B cell (primary cell): ENCODE data around the gene MLLT11. TPM values are rescaled to one million over a fixed set of nuclear protein-coding genes. Genes with fewer than 3 reads are reported as not detected.

Experiments
- ATAC-seq: fragments of 200-7000 bp; cut with Tn5 transposase; one replicate; pipeline ENCODE4 v1.10.0; 2021; ENCODE audit warnings: low read depth, mild to moderate bottlenecking, moderate number of reproducible peaks, moderate library complexity
- CTCF ChIA-PET: fragments of 350-600 bp; sonication (Branson Sonifier 250); formaldehyde crosslinking; loops from one replicate; lab custom pipeline; 2021; ENCODE audit warnings: antibody characterized with exemption, inconsistent platforms; lab: Charles Lee
- POLR2A ChIA-PET: fragments of 350-600 bp; sonication (Branson Sonifier 250); formaldehyde crosslinking; loops from one replicate; lab custom pipeline; 2021; ENCODE audit warnings: antibody characterized with exemption; lab: Charles Lee
- DNase-seq: peaks from one replicate; pipeline ENCODE4 v3.0.0; 2013
- H2AFZ ChIP-seq: 2 replicates; pipeline ENCODE4 v1.6.1; 2012; ENCODE audit warnings: mild to moderate bottlenecking, low read depth, low read length; ENCODE audit not compliant: insufficient read depth, poor library complexity, severe bottlenecking
- H3K27ac ChIP-seq, 2 donors: 1 replicate in 1 of 2; 2 replicates in 1 of 2; pipeline ENCODE4 v1.5.1; 2012 to 2013; ENCODE audit warnings: low read length in 2 of 2, mild to moderate bottlenecking in 2 of 2, moderate library complexity in 1 of 2
- H3K27me3 ChIP-seq, 4 experiments: fragments of 200-600 bp in 1 of 4; sonication (generic) in 1 of 4; replicated peaks in 1 of 4; 1 replicate in 2 of 4; 2 replicates in 2 of 4; pipeline versions ENCODE4 v1.6.1 to v1.7.0; 2013 to 2016; ENCODE audit warnings: low read length in 3 of 4, mild to moderate bottlenecking in 2 of 4, mixed read lengths in 1 of 4, moderate library complexity in 1 of 4; ENCODE audit not compliant: insufficient read depth in 4 of 4, control insufficient read depth in 3 of 4; ENCODE audit errors: control extremely low read depth in 1 of 4
- H3K36me3 ChIP-seq, 2 experiments: replicated peaks in 1 of 2; 1 replicate in 1 of 2; 2 replicates in 1 of 2; pipeline versions ENCODE4 v1.6.1 to v1.7.1; 2013; ENCODE audit warnings: low read length in 1 of 2; ENCODE audit not compliant: insufficient read depth in 2 of 2, control insufficient read depth in 1 of 2; ENCODE audit errors: control extremely low read depth in 1 of 2, extremely low read depth in 1 of 2
- H3K4me1 ChIP-seq, 2 donors: fragments of 200-600 bp in 1 of 2; sonication (generic) in 1 of 2; 1 replicate in 1 of 2; 2 replicates in 1 of 2; pipeline versions ENCODE4 v1.5.1 to v1.6.1; 2013 to 2017; ENCODE audit warnings: low read length in 2 of 2; ENCODE audit not compliant: control insufficient read depth in 2 of 2, insufficient read depth in 2 of 2
- H3K4me2 ChIP-seq: replicated peaks from 2 replicates; pipeline ENCODE3; 2012; ENCODE audit warnings: mild to moderate bottlenecking, low read depth, low read length; ENCODE audit not compliant: poor library complexity, severe bottlenecking
- H3K4me3 ChIP-seq, 5 experiments: fragments of 200-600 bp in 1 of 5; sonication (generic) in 1 of 5; 1 replicate in 3 of 5; 2 replicates in 2 of 5; pipeline versions ENCODE4 v1.5.1 to v1.7.0; 2011 to 2016; ENCODE audit warnings: low read length in 4 of 5, mild to moderate bottlenecking in 4 of 5, low read depth in 2 of 5, control low read depth in 1 of 5, moderate library complexity in 1 of 5; ENCODE audit not compliant: insufficient read depth in 1 of 5; ENCODE audit errors: control extremely low read depth in 1 of 5, extremely low read depth in 1 of 5
- H3K79me2 ChIP-seq: fragments of 200-600 bp; sonication (generic); one replicate; pipeline ENCODE4 v1.6.0; 2016; ENCODE audit warnings: low read length; ENCODE audit not compliant: control insufficient read depth, insufficient read depth
- H3K9ac ChIP-seq: fragments of 200-600 bp; sonication (generic); 2 replicates; pipeline ENCODE4 v1.6.1; 2017; ENCODE audit warnings: mild to moderate bottlenecking, low read length, moderate library complexity
- H3K9me3 ChIP-seq, 3 donors: one replicate each; pipeline versions ENCODE4 v1.6.1 to v1.7.1; 2013; ENCODE audit warnings: low read length in 2 of 3; ENCODE audit not compliant: control insufficient read depth in 2 of 3, insufficient read depth in 1 of 3; ENCODE audit errors: control extremely low read depth in 1 of 3
- H4K20me1 ChIP-seq: 2 replicates; pipeline ENCODE4 v1.6.0; 2012; ENCODE audit warnings: mild to moderate bottlenecking, low read length; ENCODE audit not compliant: insufficient read depth, control insufficient read depth, poor library complexity, severe bottlenecking
- H3K27ac Mint-ChIP-seq: one replicate; pipeline ENCODE4 v1.8.0; 2021; ENCODE audit warnings: mixed read lengths
- H3K27me3 Mint-ChIP-seq: one replicate; pipeline ENCODE4 v1.8.0; 2021; ENCODE audit warnings: mixed read lengths
- H3K4me1 Mint-ChIP-seq: one replicate; pipeline ENCODE4 v1.8.0; 2021; ENCODE audit warnings: mixed read lengths
- H3K4me3 Mint-ChIP-seq: one replicate; pipeline ENCODE4 v1.8.0; 2021; ENCODE audit warnings: mixed read lengths
- H3K9me3 Mint-ChIP-seq: one replicate; pipeline ENCODE4 v1.8.0; 2022; ENCODE audit warnings: mixed read lengths; ENCODE audit not compliant: insufficient read depth
- EZH2 ChIP-seq: IDR thresholded peaks from 2 replicates; pipeline ENCODE4 v1.6.1; 2012; ENCODE audit warnings: borderline replicate concordance, low read depth, mild to moderate bottlenecking, moderate library complexity, low read length; ENCODE audit not compliant: insufficient read depth, poor library complexity, severe bottlenecking
- WGBS: methylation state at CpG from one replicate; pipeline ENCODE4 v1.1.5; 2013; ENCODE audit warnings: missing lambda C conversion rate; ENCODE audit not compliant: insufficient coverage; 5-methylcytosine and 5-hydroxymethylcytosine counted together
- intact Hi-C: fragments of 100-400 bp; cut with micrococcal nuclease; formaldehyde crosslinking; loops from one replicate; pipeline ENCODE4 v1.10.0; 2022
- polyA plus RNA-seq: library from polyadenylated mRNA; depleted of rRNA; stranded (reverse); fragments of >200 nt; gene quantifications from 2 replicates; pipeline ENCODE4 v1.2.3, GENCODE V29; 2012
- total RNA-seq, 2 donors: library from RNA; stranded (reverse); fragments of 120-200 nt in 1 of 2; gene quantifications; 1 replicate in 1 of 2; 2 replicates in 1 of 2; pipeline versions ENCODE4 v1.2.3 to v1.2.4, GENCODE V29; 2013 to 2022
- TF ChIP-seq, protein P1 (sequence below): fragments of 200-600 bp; IDR thresholded peaks from one replicate; pipeline ENCODE4 v1.8.0; 2022; ENCODE audit warnings: antibody characterized with exemption, mild to moderate bottlenecking

Gene MLLT11
- total and polyA plus RNA-seq, 2 donors (not counting 1 experiment from before 2014, with no cell fraction given): 1.1 to 2.4 TPM

- DNase-seq: no peak
- POLR2A ChIA-PET: no interaction called here
Measured at GRCh38 chr1:151067185-151067584, 7.0 kb downstream of the MLLT11 start.

GRCh38 chr1:151069103-151069486, 8.9 kb downstream of the MLLT11 start:
- peaks cover 17% of the 10 kb centered on the region for H3K4me1 Mint-ChIP-seq

More at GRCh38 chr1:151067185-151067584, 7.0 kb downstream of the MLLT11 start:
- peaks cover 17% of the 10 kb centered on the region for H3K4me1 Mint-ChIP-seq
- H3K9me3 Mint-ChIP-seq: no peaks in the 10 kb centered on the region
- H3K79me2 ChIP-seq: peaks cover 21% of the 10 kb centered on the region
- no peak overlapping the region for H3K4me2 ChIP-seq
- WGBS: 100% methylated on average over 3 of the region's 4 CpGs
- no peaks in the 10 kb centered on the region for H3K36me3 ChIP-seq
- no peak overlapping the region for H3K4me3 ChIP-seq
- no peak overlapping the region for H3K4me3 Mint-ChIP-seq
- no peak overlapping the region for H2AFZ ChIP-seq
- peaks cover 13 to 18% of the 10 kb centered on the region in 2 donors for H3K4me1 ChIP-seq
- intact Hi-C loops: no loop called here
- no peaks in the 10 kb centered on the region for H4K20me1 ChIP-seq
- no peak for TF ChIP-seq EZH2
- TF ChIP-seq, protein P1, sequence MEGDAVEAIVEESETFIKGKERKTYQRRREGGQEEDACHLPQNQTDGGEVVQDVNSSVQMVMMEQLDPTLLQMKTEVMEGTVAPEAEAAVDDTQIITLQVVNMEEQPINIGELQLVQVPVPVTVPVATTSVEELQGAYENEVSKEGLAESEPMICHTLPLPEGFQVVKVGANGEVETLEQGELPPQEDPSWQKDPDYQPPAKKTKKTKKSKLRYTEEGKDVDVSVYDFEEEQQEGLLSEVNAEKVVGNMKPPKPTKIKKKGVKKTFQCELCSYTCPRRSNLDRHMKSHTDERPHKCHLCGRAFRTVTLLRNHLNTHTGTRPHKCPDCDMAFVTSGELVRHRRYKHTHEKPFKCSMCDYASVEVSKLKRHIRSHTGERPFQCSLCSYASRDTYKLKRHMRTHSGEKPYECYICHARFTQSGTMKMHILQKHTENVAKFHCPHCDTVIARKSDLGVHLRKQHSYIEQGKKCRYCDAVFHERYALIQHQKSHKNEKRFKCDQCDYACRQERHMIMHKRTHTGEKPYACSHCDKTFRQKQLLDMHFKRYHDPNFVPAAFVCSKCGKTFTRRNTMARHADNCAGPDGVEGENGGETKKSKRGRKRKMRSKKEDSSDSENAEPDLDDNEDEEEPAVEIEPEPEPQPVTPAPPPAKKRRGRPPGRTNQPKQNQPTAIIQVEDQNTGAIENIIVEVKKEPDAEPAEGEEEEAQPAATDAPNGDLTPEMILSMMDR: no peak
- H3K27me3 ChIP-seq: no peaks in the 10 kb centered on the region
- no peak overlapping the region for H3K27ac ChIP-seq
- H3K9ac ChIP-seq: no peak overlapping the region
- ATAC-seq: no peak
- peak overlapping the region; percentile 7 for H3K27ac Mint-ChIP-seq
- CTCF ChIA-PET: interaction anchor here (0.6 to 1.7 kb wide), 7 partner anchors 9 to 264 kb away, joined by 3 to 9 read pairs (median 4); partner anchors contain the start of gene C1orf56
- no peaks in the 10 kb centered on the region for H3K27me3 Mint-ChIP-seq
- H3K9me3 ChIP-seq: no peaks in the 10 kb centered on the region

More at GRCh38 chr1:151069103-151069486, 8.9 kb downstream of the MLLT11 start:
- no peaks in the 10 kb centered on the region for H3K27me3 ChIP-seq
- POLR2A ChIA-PET: interaction anchor here (0.6 to 3.0 kb wide), 2 partner anchors 21 to 23 kb away, joined by 5 to 13 read pairs; partner anchors contain the start of gene C1orf56
- H3K36me3 ChIP-seq: peaks cover 0 to 3% of the 10 kb centered on the region in 2 experiments
- Mint-ChIP-seq H3K27me3 (no peaks in the 10 kb centered on the region), H3K27ac (peak overlapping the region; percentile 84), H3K4me3 (peak overlapping the region; percentile 97), H3K9me3 (no peaks in the 10 kb centered on the region)
- no CpG with 5 or more reads among the region's 5 CpGs for WGBS
- intact Hi-C loops: no loop called here
- CTCF ChIA-PET: no interaction called here
- no peak for DNase-seq
- no peak overlapping the region for H3K9ac ChIP-seq
- H3K79me2 ChIP-seq: peaks cover 31% of the 10 kb centered on the region
- H3K27ac ChIP-seq: peak overlapping the region in 1 of 2 donors; percentile 51
- no peak overlapping the region for H3K4me3 ChIP-seq
- H4K20me1 ChIP-seq: no peaks in the 10 kb centered on the region
- TF ChIP-seq, protein P1: no peak
- no peak for TF ChIP-seq EZH2
- no peak for ATAC-seq
- peaks cover 13 to 18% of the 10 kb centered on the region in 2 donors for H3K4me1 ChIP-seq
- H2AFZ ChIP-seq: no peak overlapping the region
- H3K4me2 ChIP-seq: peak overlapping the region; percentile 14
- H3K9me3 ChIP-seq: no peaks in the 10 kb centered on the region
